ENCODE data around the gene IL23A. TPM values are rescaled to one million over a fixed set of nuclear protein-coding genes. Genes with fewer than 3 reads are reported as not detected.

Gene IL23A
- total RNA-seq, 1 experiment from 2014 or later = 0.41 TPM

- in situ Hi-C loops (cut with HindIII; ENCODE audit: low pct_unique_long_range_greater_than_20kb, low sequenced_read_pairs) = no loop called here
- DNase-seq (ENCODE audit: low read depth, low spot score) (no peak), ATAC-seq (no peak)
- Histone ChIP-seq H3K9me3 (ENCODE audit: control insufficient read depth, insufficient read depth, low read depth, low read length) (no peaks in the 10 kb centered on the region), H3K4me1 (ENCODE audit: control insufficient read depth, insufficient read depth, low read length) (no peaks in the 10 kb centered on the region), H3K4me3 (ENCODE audit: low read depth in 2 of 2, low read length in 2 of 2) (no peak overlapping the region), H3K36me3 (ENCODE audit: control insufficient read depth, insufficient read depth, low read length) (peaks cover 4% of the 10 kb centered on the region; the same call in 1 of the 2 replicates), H3K27me3 (ENCODE audit: control insufficient read depth, insufficient read depth, low read length) (no peaks in the 10 kb centered on the region), H3K27ac (ENCODE audit: low read length) (no peak overlapping the region)
- BruUV-seq (replicated peaks) = no TSS peak
- intact Hi-C loops (cut with micrococcal nuclease; ENCODE audit: unreplicated experiment) = no loop called here
- no peak for TF ChIP-seq CTCF (IDR thresholded peaks at IDR 0.05)
- no peak for TF ChIP-seq TCF7L2 (IDR thresholded peaks at IDR 0.05; ENCODE audit: low read depth, low read length)
- TF ChIP-seq REST (IDR thresholded peaks at IDR 0.05; ENCODE audit: insufficient read depth in 1 of 2, low read depth in 2 of 2, low read length in 1 of 2) = no peak
- TF ChIP-seq POLR2AphosphoS5 (IDR thresholded peaks at IDR 0.05; ENCODE audit: low read depth, low read length) = no peak
- TF ChIP-seq SIN3A (IDR thresholded peaks at IDR 0.05; ENCODE audit: borderline replicate concordance, insufficient read depth, low read depth, low read length) = no peak
- POLR2A ChIA-PET = no interaction called here
- CTCF ChIA-PET = no interaction called here
Observed at GRCh38 chr12:56326126-56326525, 12.6 kb upstream of the IL23A start.

GRCh38 chr12:56326533-56326932, 12.2 kb upstream of the IL23A start:
- H3K27me3 ChIP-seq (ENCODE audit: control insufficient read depth, insufficient read depth, low read length) = no peaks in the 10 kb centered on the region
- no peak for DNase-seq (ENCODE audit: low read depth, low spot score)
- no peak for ATAC-seq
- no peaks in the 10 kb centered on the region for H3K9me3 ChIP-seq (ENCODE audit: control insufficient read depth, insufficient read depth, low read depth, low read length)
- TF ChIP-seq SIN3A (IDR thresholded peaks at IDR 0.05; ENCODE audit: borderline replicate concordance, insufficient read depth, low read depth, low read length) = no peak
- no peak for TF ChIP-seq REST (IDR thresholded peaks at IDR 0.05; ENCODE audit: insufficient read depth in 1 of 2, low read depth in 2 of 2, low read length in 1 of 2)
- TF ChIP-seq TCF7L2 (IDR thresholded peaks at IDR 0.05; ENCODE audit: low read depth, low read length) = no peak
- no peak for TF ChIP-seq POLR2AphosphoS5 (IDR thresholded peaks at IDR 0.05; ENCODE audit: low read depth, low read length)
- TF ChIP-seq CTCF (IDR thresholded peaks at IDR 0.05) = no peak
- peaks cover 4% of the 10 kb centered on the region; the same call in 1 of the 2 replicates for H3K36me3 ChIP-seq (ENCODE audit: control insufficient read depth, insufficient read depth, low read length)
- ChIA-PET POLR2A (no interaction called here), CTCF (no interaction called here)
- no peak overlapping the region for H3K4me3 ChIP-seq (ENCODE audit: low read depth in 2 of 2, low read length in 2 of 2)
- no peak overlapping the region for H3K27ac ChIP-seq (ENCODE audit: low read length)
- intact Hi-C loops (cut with micrococcal nuclease; ENCODE audit: unreplicated experiment) (no loop called here), in situ Hi-C loops (cut with HindIII; ENCODE audit: low pct_unique_long_range_greater_than_20kb, low sequenced_read_pairs) (no loop called here)
- BruUV-seq (replicated peaks) = no TSS peak
- no peaks in the 10 kb centered on the region for H3K4me1 ChIP-seq (ENCODE audit: control insufficient read depth, insufficient read depth, low read length)
